KMS-11 (cell line): ENCODE measurements around the gene PAK5.

Source experiments
- H2AFZ ChIP-seq: fragments of 200-600 bp; sonication (generic); 2 replicates; pipeline ENCODE4 v1.6.1; 2016; ENCODE audit warnings: antibody characterized with exemption, mixed run types, low read depth
- H3K27ac ChIP-seq: fragments of 200-600 bp; sonication (generic); 2 replicates; pipeline ENCODE4 v1.6.1; 2016; ENCODE audit warnings: mild to moderate bottlenecking, mixed run types
- H3K27me3 ChIP-seq: fragments of 200-600 bp; sonication (generic); 2 replicates; pipeline ENCODE4 v1.6.1; 2017; ENCODE audit warnings: mild to moderate bottlenecking, low read depth, mixed run types, moderate library complexity; ENCODE audit not compliant: insufficient read depth
- H3K36me3 ChIP-seq: fragments of 200-600 bp; sonication (generic); 2 replicates; pipeline ENCODE4 v1.6.1; 2017; ENCODE audit warnings: mild to moderate bottlenecking, mixed run types; ENCODE audit not compliant: insufficient read depth
- H3K4me1 ChIP-seq: fragments of 200-600 bp; sonication (generic); 2 replicates; pipeline ENCODE4 v1.6.1; 2016; ENCODE audit warnings: mild to moderate bottlenecking, low read depth, mixed run types; ENCODE audit not compliant: poor library complexity, severe bottlenecking
- H3K4me2 ChIP-seq: fragments of 200-600 bp; sonication (generic); 2 replicates; pipeline ENCODE4 v1.7.0; 2016; ENCODE audit warnings: mild to moderate bottlenecking, mixed run types
- H3K4me3 ChIP-seq: fragments of 200-600 bp; sonication (generic); IDR thresholded peaks from 2 replicates; pipeline ENCODE4 v1.6.1; 2017; ENCODE audit warnings: low read depth, low read length, mixed read lengths; ENCODE audit not compliant: insufficient read depth
- H3K79me2 ChIP-seq: fragments of 200-600 bp; sonication (generic); 2 replicates; pipeline ENCODE4 v1.6.1; 2016; ENCODE audit warnings: low read depth, mixed run types; ENCODE audit not compliant: insufficient read depth
- H3K9ac ChIP-seq: fragments of 200-600 bp; sonication (generic); 2 replicates; pipeline ENCODE4 v1.6.1; 2016; ENCODE audit warnings: mild to moderate bottlenecking, mixed run types
- H4K20me1 ChIP-seq: fragments of 200-600 bp; sonication (generic); 2 replicates; pipeline ENCODE4 v1.6.1; 2016; ENCODE audit warnings: mild to moderate bottlenecking, mixed run types; ENCODE audit not compliant: insufficient read depth
- CTCF ChIP-seq: fragments of 200-600 bp; sonication (generic); conservative IDR thresholded peaks from 2 replicates; pipeline ENCODE4 v1.6.1; 2017; ENCODE audit warnings: low read depth, mild to moderate bottlenecking, antibody characterized with exemption, low read length, moderate library complexity, mixed read lengths

PAK5 gene

DNA sequence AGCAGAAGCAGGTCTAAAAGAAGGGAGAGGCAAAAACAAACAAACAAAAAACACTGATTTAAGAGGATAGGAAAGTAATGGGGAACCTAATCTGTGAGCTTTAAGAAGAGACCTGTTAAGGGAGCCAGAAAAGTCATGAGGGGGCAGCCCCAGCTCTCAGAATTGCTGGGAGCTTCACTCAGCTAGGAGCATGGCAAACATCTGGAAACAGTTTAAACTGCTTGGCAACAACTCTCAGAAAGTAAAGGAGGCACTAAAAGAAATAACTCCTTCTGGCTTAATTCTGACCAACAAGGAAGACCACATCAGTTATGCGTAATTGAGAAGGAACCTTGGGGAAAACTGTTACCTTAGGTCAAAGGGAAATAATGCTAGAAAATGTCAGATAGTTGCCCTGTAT lies 203.1 kb downstream of the PAK5 start:
- Histone ChIP-seq H4K20me1 (no peaks in the 10 kb centered on the region), H3K79me2 (no peaks in the 10 kb centered on the region), H3K4me3 (no peak overlapping the region), H3K27me3 (no peaks in the 10 kb centered on the region), H3K4me2 (no peak overlapping the region), H3K4me1 (no peaks in the 10 kb centered on the region), H2AFZ (no peak overlapping the region), H3K27ac (no peak overlapping the region), H3K36me3 (no peaks in the 10 kb centered on the region), H3K9ac (no peak overlapping the region)
- no peak for TF ChIP-seq CTCF

- Histone ChIP-seq H4K20me1 (no peaks in the 10 kb centered on the region), H3K9ac (no peak overlapping the region), H3K79me2 (no peaks in the 10 kb centered on the region), H3K4me2 (no peak overlapping the region), H3K4me3 (no peak overlapping the region), H3K4me1 (no peaks in the 10 kb centered on the region), H2AFZ (no peak overlapping the region), H3K36me3 (no peaks in the 10 kb centered on the region), H3K27ac (no peak overlapping the region), H3K27me3 (no peaks in the 10 kb centered on the region)
- no peak for TF ChIP-seq CTCF
Observed at GRCh38 chr20:9634327-9634726, 204.5 kb downstream of the PAK5 start.

- no peak overlapping the region for H3K4me3 ChIP-seq
- H4K20me1 ChIP-seq = no peaks in the 10 kb centered on the region
- no peak overlapping the region for H3K4me2 ChIP-seq
Observed at GRCh38 chr20:9632991-9633390, 205.9 kb downstream of the PAK5 start.

GRCh38 chr20:9632265-9632664 lies 206.6 kb downstream of the PAK5 start:
- Histone ChIP-seq H3K9ac (no peak overlapping the region), H3K4me3 (no peak overlapping the region), H3K4me2 (no peak overlapping the region), H3K79me2 (no peaks in the 10 kb centered on the region), H4K20me1 (no peaks in the 10 kb centered on the region), H3K27me3 (no peaks in the 10 kb centered on the region), H3K4me1 (no peaks in the 10 kb centered on the region), H3K27ac (no peak overlapping the region), H3K36me3 (no peaks in the 10 kb centered on the region), H2AFZ (no peak overlapping the region)
- TF ChIP-seq CTCF = no peak

More at GRCh38 chr20:9632991-9633390, 205.9 kb downstream of the PAK5 start:
- Histone ChIP-seq H3K4me1 (no peaks in the 10 kb centered on the region), H3K27ac (no peak overlapping the region), H3K79me2 (no peaks in the 10 kb centered on the region), H3K27me3 (no peaks in the 10 kb centered on the region), H2AFZ (no peak overlapping the region), H3K9ac (no peak overlapping the region), H3K36me3 (no peaks in the 10 kb centered on the region)
- TF ChIP-seq CTCF = no peak
